Immature natural killer cell (primary cell): ENCODE data around the gene NRP2. TPM values are rescaled to one million over a fixed set of nuclear protein-coding genes. Genes with fewer than 3 reads are reported as not detected.

ENCODE experiments used
- DNase-seq, 3 donors: peaks; one replicate each; pipeline ENCODE4 v3.0.0; 2022; ENCODE audit warnings: mixed read lengths in 1 of 3
- H3K27ac Mint-ChIP-seq, 6 donors: one replicate each; pipeline ENCODE4 v1.8.0; 2020; ENCODE audit warnings: mixed read lengths in 6 of 6, mild to moderate bottlenecking in 5 of 6, inconsistent platforms in 4 of 6, moderate library complexity in 3 of 6
- H3K27me3 Mint-ChIP-seq, 3 donors: one replicate each; pipeline ENCODE4 v1.8.0; 2020 to 2021; ENCODE audit warnings: low read depth in 3 of 3, mild to moderate bottlenecking in 3 of 3, mixed read lengths in 3 of 3, moderate library complexity in 3 of 3, inconsistent platforms in 1 of 3
- H3K36me3 Mint-ChIP-seq, 3 donors: one replicate each; pipeline ENCODE4 v1.8.0; 2020; ENCODE audit warnings: mixed read lengths in 3 of 3, inconsistent platforms in 2 of 3, mild to moderate bottlenecking in 2 of 3
- H3K4me1 Mint-ChIP-seq, 2 donors: one replicate each; pipeline ENCODE4 v1.8.0; 2020; ENCODE audit warnings: inconsistent platforms in 2 of 2, mild to moderate bottlenecking in 2 of 2, mixed read lengths in 2 of 2, moderate library complexity in 1 of 2
- H3K4me3 Mint-ChIP-seq, 5 donors: one replicate each; pipeline ENCODE4 v1.8.0; 2020; ENCODE audit warnings: mild to moderate bottlenecking in 5 of 5, mixed read lengths in 5 of 5, inconsistent platforms in 3 of 5, moderate library complexity in 3 of 5
- H3K9me3 Mint-ChIP-seq, 6 donors: one replicate each; pipeline ENCODE4 v1.8.0; 2020; ENCODE audit warnings: mild to moderate bottlenecking in 6 of 6, mixed read lengths in 6 of 6, inconsistent platforms in 4 of 6, moderate library complexity in 3 of 6
- polyA plus RNA-seq, 3 donors: library from polyadenylated mRNA; unstranded; fragments of 300-500 nt; fragmentation: Illumina TruSeq; gene quantifications; one replicate each; pipeline ENCODE4 v1.2.3, GENCODE V29; 2021

NRP2 gene
- polyA plus RNA-seq, 3 donors from 2014 or later, result not detected

DNA sequence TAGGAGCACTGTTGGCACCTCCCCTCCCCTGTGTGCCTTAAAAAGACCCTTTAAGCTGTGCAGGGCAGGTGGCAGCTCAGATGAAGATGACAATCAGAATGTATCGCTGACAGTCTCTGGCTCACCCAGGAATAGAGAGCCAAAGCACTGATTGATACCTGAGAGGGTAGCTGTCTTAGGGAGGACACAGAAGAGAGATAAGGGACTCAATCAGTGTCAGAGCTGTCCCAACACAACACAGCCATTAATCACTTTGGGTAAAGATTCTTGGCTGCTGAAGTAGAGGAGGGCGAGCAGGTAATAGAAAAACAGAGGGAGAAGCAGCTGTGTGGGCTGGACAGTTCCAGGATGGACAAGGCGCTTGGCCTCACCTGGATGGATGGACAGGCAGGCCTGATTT, 124.9 kb downstream of the NRP2 start:
- H3K4me3 Mint-ChIP-seq, result no peak overlapping the region
- no peaks in the 10 kb centered on the region for H3K4me1 Mint-ChIP-seq
- no peaks in the 10 kb centered on the region for H3K9me3 Mint-ChIP-seq

GRCh38 chr2:205807758-205808157, 125.5 kb downstream of the NRP2 start:
- H3K4me1 Mint-ChIP-seq, result no peaks in the 10 kb centered on the region
- no peaks in the 10 kb centered on the region for H3K9me3 Mint-ChIP-seq
- H3K27me3 Mint-ChIP-seq, result peaks cover 0 to 7% (median 6%) of the 10 kb centered on the region in 3 donors
- H3K36me3 Mint-ChIP-seq, result no peaks in the 10 kb centered on the region
- no peak overlapping the region for H3K27ac Mint-ChIP-seq
- DNase-seq, result no peak
- no peak overlapping the region for H3K4me3 Mint-ChIP-seq

More for the DNA sequence above, 124.9 kb downstream of the NRP2 start:
- H3K27me3 Mint-ChIP-seq, result peaks cover 2 to 7% (median 6%) of the 10 kb centered on the region in 3 donors
- no peak for DNase-seq
- H3K27ac Mint-ChIP-seq, result no peak overlapping the region
- no peaks in the 10 kb centered on the region for H3K36me3 Mint-ChIP-seq

DNA sequence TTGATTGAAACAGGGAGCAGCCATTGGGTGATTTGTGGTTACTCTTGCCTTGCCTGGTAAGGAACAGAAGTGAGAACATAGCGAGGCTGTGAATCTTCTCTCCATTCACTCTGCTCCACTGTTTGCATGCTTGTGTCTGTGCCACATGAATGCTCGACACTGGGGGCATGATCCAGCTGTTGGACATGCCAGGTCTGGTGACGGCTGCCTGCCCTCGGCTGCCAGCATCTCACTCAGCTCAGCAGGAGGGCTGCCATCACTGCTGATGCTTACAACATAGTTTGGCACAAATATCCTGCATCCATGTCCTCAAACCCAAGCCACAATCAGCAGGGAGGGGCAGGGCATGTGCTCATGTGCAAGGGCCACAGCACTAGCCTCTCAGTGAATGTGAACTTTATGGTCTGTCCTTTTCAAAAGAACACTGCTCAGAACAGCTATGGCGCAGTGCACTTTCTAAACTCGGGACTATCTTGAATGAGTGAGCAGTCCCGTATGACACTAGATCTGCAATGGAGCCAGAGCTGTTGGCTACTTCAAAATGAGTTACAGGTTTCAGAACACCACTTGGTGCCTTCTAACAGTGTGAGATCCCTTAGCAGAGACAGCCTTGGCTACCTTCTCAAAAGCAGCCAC, 126.3 kb downstream of the NRP2 start:
- no peak for DNase-seq
- Mint-ChIP-seq H3K27me3 (peaks cover 0 to 7% (median 6%) of the 10 kb centered on the region in 3 donors), H3K4me3 (no peak overlapping the region), H3K9me3 (no peaks in the 10 kb centered on the region), H3K4me1 (no peaks in the 10 kb centered on the region), H3K36me3 (no peaks in the 10 kb centered on the region), H3K27ac (no peak overlapping the region)

DNA sequence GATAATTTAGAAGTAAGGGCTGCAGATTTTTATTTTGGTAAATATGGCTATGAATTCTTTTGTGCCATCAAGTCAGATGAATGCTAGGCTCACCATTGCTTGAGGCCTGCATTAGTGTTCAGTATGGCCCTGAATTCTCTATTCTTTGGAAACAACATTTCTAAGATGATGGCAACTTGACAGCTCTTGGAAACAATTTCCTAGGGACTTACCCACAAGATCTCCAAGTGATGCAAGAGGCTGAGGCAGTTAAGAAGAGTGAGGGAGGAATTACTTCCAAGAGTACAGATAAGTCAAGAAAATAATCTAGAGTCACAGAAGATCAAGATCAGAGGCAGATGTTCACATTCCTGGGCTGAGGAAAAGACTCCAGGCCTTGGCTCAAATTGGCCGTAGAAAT, 129.1 kb downstream of the NRP2 start:
- Mint-ChIP-seq H3K9me3 (no peaks in the 10 kb centered on the region), H3K4me3 (no peak overlapping the region), H3K4me1 (no peaks in the 10 kb centered on the region), H3K27me3 (peaks cover 0 to 6% (median 4%) of the 10 kb centered on the region in 3 donors), H3K27ac (no peak overlapping the region), H3K36me3 (no peaks in the 10 kb centered on the region)
- no peak for DNase-seq

DNA sequence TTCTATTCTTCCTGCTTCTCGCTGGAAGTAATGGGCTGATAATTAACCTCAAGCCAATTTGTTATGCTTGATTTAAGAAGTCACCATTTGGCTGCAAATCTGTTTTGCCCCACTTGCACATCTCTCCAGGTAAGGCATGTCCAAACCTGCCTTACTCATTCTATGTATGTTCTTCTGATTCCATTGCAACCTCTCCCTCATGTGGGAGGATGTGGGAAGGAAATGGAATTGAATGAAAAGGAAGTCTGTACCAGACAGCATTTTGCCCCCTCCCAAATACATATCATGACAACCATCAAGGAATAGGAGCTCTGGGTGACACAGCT, 131.7 kb downstream of the NRP2 start:
- H3K27me3 Mint-ChIP-seq, result peaks cover 0 to 6% (median 0%) of the 10 kb centered on the region in 3 donors
- H3K4me3 Mint-ChIP-seq, result no peak overlapping the region
- H3K4me1 Mint-ChIP-seq, result no peaks in the 10 kb centered on the region
- DNase-seq, result no peak
- H3K9me3 Mint-ChIP-seq, result no peaks in the 10 kb centered on the region
- H3K36me3 Mint-ChIP-seq, result no peaks in the 10 kb centered on the region
- H3K27ac Mint-ChIP-seq, result no peak overlapping the region

DNA sequence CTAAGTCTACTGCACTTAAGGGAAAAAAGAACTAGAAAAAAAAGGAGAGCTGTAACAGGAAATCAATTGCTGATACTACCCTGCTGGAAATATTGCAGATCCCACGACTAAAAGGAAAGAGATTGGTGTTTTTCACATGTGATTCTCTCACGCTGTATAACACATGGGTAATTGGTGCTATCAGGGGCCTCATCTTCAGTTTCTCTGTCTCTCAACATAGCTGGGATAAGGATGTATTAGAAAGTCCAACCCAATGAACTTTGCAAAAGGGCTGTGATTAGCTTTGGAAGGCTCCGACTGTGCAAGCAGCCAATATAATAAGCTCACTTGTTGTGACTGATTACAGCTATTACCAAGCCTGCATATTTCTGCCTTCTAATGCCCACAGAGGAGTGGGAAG, 133.4 kb downstream of the NRP2 start:
- no peaks in the 10 kb centered on the region for H3K4me1 Mint-ChIP-seq
- H3K9me3 Mint-ChIP-seq, result peaks cover 0 to under 1% (median 0%) of the 10 kb centered on the region in 6 donors
- peaks cover 0 to 3% (median 0%) of the 10 kb centered on the region in 3 donors for H3K27me3 Mint-ChIP-seq
- H3K36me3 Mint-ChIP-seq, result no peaks in the 10 kb centered on the region
- no peak for DNase-seq
- no peak overlapping the region for H3K4me3 Mint-ChIP-seq
- no peak overlapping the region for H3K27ac Mint-ChIP-seq

DNA sequence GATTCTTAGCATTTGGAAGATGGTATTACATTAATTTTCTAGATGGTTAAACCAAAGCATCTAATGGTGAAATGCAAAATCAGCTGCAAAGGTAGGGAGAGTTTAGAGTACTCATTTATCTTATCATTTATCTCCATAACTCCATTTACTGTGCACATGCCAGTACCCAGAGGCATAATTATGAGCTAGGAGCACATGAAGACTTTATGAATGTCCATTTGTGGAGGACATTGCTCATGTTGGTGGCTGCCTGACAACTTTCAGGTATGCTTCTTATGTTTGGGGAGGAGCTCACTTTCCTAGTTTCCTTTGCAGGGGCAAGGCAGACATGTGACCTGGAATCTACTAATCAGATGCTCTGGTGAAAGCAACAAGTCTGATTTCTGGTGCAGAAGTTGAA, 134.0 kb downstream of the NRP2 start:
- peaks cover 0 to 2% (median 0%) of the 10 kb centered on the region in 6 donors for H3K9me3 Mint-ChIP-seq
- H3K27ac Mint-ChIP-seq, result no peak overlapping the region
- H3K27me3 Mint-ChIP-seq, result peaks cover 0 to 3% (median 2%) of the 10 kb centered on the region in 3 donors
- H3K4me1 Mint-ChIP-seq, result no peaks in the 10 kb centered on the region
- no peak overlapping the region for H3K4me3 Mint-ChIP-seq
- DNase-seq, result no peak
- no peaks in the 10 kb centered on the region for H3K36me3 Mint-ChIP-seq

GRCh38 chr2:205822579-205822978, 140.3 kb downstream of the NRP2 start:
- Mint-ChIP-seq H3K36me3 (no peaks in the 10 kb centered on the region), H3K27me3 (peaks cover 0 to 9% (median 0%) of the 10 kb centered on the region in 3 donors), H3K27ac (no peak overlapping the region), H3K9me3 (peaks cover 0 to 4% (median under 1%) of the 10 kb centered on the region in 6 donors), H3K4me1 (no peaks in the 10 kb centered on the region), H3K4me3 (no peak overlapping the region)
- no peak for DNase-seq

- Mint-ChIP-seq H3K4me3 (no peak overlapping the region), H3K27ac (no peak overlapping the region), H3K36me3 (no peaks in the 10 kb centered on the region), H3K4me1 (no peaks in the 10 kb centered on the region), H3K27me3 (peaks cover 0 to 6% (median 0%) of the 10 kb centered on the region in 3 donors), H3K9me3 (peaks cover 0 to 8% (median 0%) of the 10 kb centered on the region in 6 donors)
- DNase-seq, result no peak
Observed at GRCh38 chr2:205827809-205828365, 145.6 kb downstream of the NRP2 start.

DNA sequence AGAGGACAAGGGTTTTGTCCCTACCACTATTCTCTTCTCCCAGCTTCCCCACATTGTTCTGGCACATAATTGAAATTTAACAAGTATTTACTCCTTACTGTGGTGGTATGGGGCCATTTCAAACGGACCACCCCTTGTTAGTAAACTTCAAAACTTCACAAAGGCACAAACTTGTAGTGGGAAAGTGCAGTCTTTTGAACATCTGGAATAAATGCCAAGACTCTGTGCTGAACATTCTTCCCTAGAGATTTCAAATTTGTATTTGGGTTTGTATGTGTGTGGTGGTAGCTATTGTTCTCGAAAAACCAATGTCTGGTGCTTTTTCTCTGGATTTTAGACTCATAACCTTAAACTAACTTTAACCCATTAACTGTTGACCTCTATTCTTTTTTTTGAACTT, 151.6 kb downstream of the NRP2 start:
- Mint-ChIP-seq H3K27me3 (peaks cover 3 to 8% (median 8%) of the 10 kb centered on the region in 3 donors), H3K4me1 (no peaks in the 10 kb centered on the region), H3K27ac (no peak overlapping the region), H3K36me3 (no peaks in the 10 kb centered on the region), H3K4me3 (no peak overlapping the region), H3K9me3 (peaks cover 0 to 4% (median 0%) of the 10 kb centered on the region in 6 donors)
- DNase-seq, result no peak

DNA sequence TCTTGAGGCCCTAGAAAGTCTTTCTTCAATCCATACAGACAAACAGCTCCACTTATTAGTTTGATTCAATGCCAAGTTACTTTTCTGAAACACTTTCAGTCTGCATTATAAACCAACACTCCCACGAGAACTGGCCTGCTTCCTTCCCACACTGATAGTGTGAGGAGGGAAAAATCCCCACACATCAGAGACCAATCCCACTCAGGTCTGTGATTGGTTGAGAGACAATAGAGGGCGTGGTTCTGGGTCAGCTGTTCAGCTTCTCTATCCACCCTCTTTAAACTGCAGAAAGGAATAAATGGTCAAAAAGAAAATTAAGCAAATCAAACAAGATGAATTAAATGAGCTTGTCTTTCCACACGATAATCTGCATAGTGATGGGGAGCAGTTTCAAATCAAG, 152.5 kb downstream of the NRP2 start:
- peaks cover 0 to 4% (median 0%) of the 10 kb centered on the region in 6 donors for H3K9me3 Mint-ChIP-seq
- no peak for DNase-seq
- H3K36me3 Mint-ChIP-seq, result no peaks in the 10 kb centered on the region
- no peak overlapping the region for H3K27ac Mint-ChIP-seq
- no peak overlapping the region for H3K4me3 Mint-ChIP-seq
- no peaks in the 10 kb centered on the region for H3K4me1 Mint-ChIP-seq
- H3K27me3 Mint-ChIP-seq, result peaks cover 3 to 8% (median 5%) of the 10 kb centered on the region in 3 donors

GRCh38 chr2:205835251-205835791, 153.0 kb downstream of the NRP2 start:
- H3K36me3 Mint-ChIP-seq, result no peaks in the 10 kb centered on the region
- peaks cover 0 to 4% (median 0%) of the 10 kb centered on the region in 6 donors for H3K9me3 Mint-ChIP-seq
- H3K4me1 Mint-ChIP-seq, result no peaks in the 10 kb centered on the region
- no peak overlapping the region for H3K4me3 Mint-ChIP-seq
- H3K27ac Mint-ChIP-seq, result no peak overlapping the region
- no peak for DNase-seq
- H3K27me3 Mint-ChIP-seq, result peaks cover 3 to 8% (median 5%) of the 10 kb centered on the region in 3 donors

DNA sequence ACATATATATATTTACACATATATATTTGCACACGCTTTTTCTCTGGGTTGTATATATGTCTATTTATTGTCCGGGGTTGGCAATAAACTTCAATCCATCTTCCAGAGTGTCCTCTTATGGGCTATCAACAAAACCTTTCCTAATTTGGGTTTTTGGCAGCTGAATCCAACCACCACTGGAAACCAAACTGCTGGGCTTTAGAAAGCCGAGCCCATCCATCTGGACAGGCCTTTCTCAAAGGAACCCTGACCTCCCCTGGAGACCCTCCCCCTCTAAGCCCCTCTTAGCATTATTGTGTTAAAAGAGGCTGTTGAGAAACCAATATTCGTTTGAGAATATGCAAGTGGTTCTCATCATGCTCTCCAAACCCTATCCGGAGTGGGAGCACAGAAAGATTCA, 153.6 kb downstream of the NRP2 start:
- H3K4me1 Mint-ChIP-seq, result no peaks in the 10 kb centered on the region
- H3K27me3 Mint-ChIP-seq, result peaks cover 3 to 8% (median 5%) of the 10 kb centered on the region in 3 donors
- no peaks in the 10 kb centered on the region for H3K36me3 Mint-ChIP-seq
- DNase-seq, result no peak
- H3K27ac Mint-ChIP-seq, result no peak overlapping the region
- H3K4me3 Mint-ChIP-seq, result no peak overlapping the region
- H3K9me3 Mint-ChIP-seq, result peaks cover 0 to 4% (median 0%) of the 10 kb centered on the region in 6 donors

GRCh38 chr2:205836477-205837221, 154.3 kb downstream of the NRP2 start:
- no peak overlapping the region for H3K4me3 Mint-ChIP-seq
- H3K27ac Mint-ChIP-seq, result no peak overlapping the region
- peaks cover 0 to 4% (median 0%) of the 10 kb centered on the region in 6 donors for H3K9me3 Mint-ChIP-seq
- no peaks in the 10 kb centered on the region for H3K36me3 Mint-ChIP-seq
- DNase-seq, result no peak
- H3K4me1 Mint-ChIP-seq, result no peaks in the 10 kb centered on the region
- peaks cover 3 to 8% (median 5%) of the 10 kb centered on the region in 3 donors for H3K27me3 Mint-ChIP-seq
